ENCODE data around the gene MYOCOS. TPM values are rescaled to one million over a fixed set of nuclear protein-coding genes. Genes with fewer than 3 reads are reported as not detected.
A peak's percentile ranks its signal among the peaks of the same experiment; 100 is the strongest.

The MYOCOS gene
- total and polyA plus RNA-seq, 12 donors: not detected

GRCh38 chr1:171645553-171646248 lies 23.7 kb downstream of the MYOCOS start:
- H3K27ac ChIP-seq: peak overlapping the region; percentile 46 to 91 (median 82)
- peaks cover 5 to 30% (median 17%) of the 10 kb centered on the region in 9 donors for H3K4me1 ChIP-seq
- H3K9me3 ChIP-seq: no peaks in the 10 kb centered on the region
- DNase-seq (peak; percentile 66 to 86), ATAC-seq (peak; percentile 90 to 96 (median 94))
- no peaks in the 10 kb centered on the region for H3K36me3 ChIP-seq
- H3K4me3 ChIP-seq: peak overlapping the region in 2 of 10 donors; percentile 21 to 25
- WGBS, 2 donors: 15 to 18% methylated on average over 8 of the region's 8 CpGs
- intact Hi-C loops (cut with DNase I): loop anchor here (1.0 to 10.0 kb wide), 12 partner anchors 69 to 342 kb away; partner anchors contain the start of genes METTL13 (in 5 of the 10) and VAMP4 (in 1 of the 10)
- no peaks in the 10 kb centered on the region for H3K27me3 ChIP-seq
- TF ChIP-seq, protein P1, sequence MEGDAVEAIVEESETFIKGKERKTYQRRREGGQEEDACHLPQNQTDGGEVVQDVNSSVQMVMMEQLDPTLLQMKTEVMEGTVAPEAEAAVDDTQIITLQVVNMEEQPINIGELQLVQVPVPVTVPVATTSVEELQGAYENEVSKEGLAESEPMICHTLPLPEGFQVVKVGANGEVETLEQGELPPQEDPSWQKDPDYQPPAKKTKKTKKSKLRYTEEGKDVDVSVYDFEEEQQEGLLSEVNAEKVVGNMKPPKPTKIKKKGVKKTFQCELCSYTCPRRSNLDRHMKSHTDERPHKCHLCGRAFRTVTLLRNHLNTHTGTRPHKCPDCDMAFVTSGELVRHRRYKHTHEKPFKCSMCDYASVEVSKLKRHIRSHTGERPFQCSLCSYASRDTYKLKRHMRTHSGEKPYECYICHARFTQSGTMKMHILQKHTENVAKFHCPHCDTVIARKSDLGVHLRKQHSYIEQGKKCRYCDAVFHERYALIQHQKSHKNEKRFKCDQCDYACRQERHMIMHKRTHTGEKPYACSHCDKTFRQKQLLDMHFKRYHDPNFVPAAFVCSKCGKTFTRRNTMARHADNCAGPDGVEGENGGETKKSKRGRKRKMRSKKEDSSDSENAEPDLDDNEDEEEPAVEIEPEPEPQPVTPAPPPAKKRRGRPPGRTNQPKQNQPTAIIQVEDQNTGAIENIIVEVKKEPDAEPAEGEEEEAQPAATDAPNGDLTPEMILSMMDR (IDR thresholded peaks at IDR 0.05): no peak

DNA sequence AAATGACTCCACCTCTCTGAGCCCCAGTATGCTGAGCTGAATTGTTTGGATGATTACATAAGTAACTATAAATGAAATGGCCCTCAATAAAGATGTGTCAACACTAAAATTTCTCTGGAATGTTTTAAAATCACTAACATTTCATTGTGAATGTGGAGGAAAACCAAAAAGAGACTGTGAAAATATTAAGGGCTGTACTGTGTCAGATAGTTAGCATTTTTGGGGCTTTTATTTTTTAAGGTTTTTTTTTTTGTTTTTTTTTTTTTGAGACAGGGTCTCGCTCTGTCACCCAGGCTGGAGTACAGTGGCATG lies 24.2 kb downstream of the MYOCOS start:
- DNase-seq (no peak), ATAC-seq (peak in 2 of 8 donors; percentile 3 to 7)
- TF ChIP-seq, protein P1 (IDR thresholded peaks at IDR 0.05): no peak
- Histone ChIP-seq H3K27ac (peak overlapping the region in 7 of 10 donors; percentile 46 to 91 (median 87)), H3K27me3 (no peaks in the 10 kb centered on the region), H3K36me3 (no peaks in the 10 kb centered on the region), H3K9me3 (no peaks in the 10 kb centered on the region), H3K4me1 (peaks cover 5 to 33% (median 17%) of the 10 kb centered on the region in 9 donors), H3K4me3 (no peak overlapping the region)
- 89 to 96% methylated on average over 1 of the region's 1 CpG for WGBS, 2 donors
- intact Hi-C loops (cut with DNase I): loop anchor here (2.0 to 10.0 kb wide), 8 partner anchors 71 to 341 kb away; partner anchors contain the start of genes METTL13 (in 3 of the 10) and VAMP4 (in 1 of the 10)

- peaks cover 10 to 65% (median 37%) of the 10 kb centered on the region in 9 donors for H3K4me1 ChIP-seq
- intact Hi-C loops (cut with DNase I): no loop called here
- H3K27me3 ChIP-seq: no peaks in the 10 kb centered on the region
- DNase-seq: no peak
- no peaks in the 10 kb centered on the region for H3K9me3 ChIP-seq
- H3K27ac ChIP-seq: peak within 1 kb of the TSS in 8 of 10 donors; percentile 29 to 94 (median 79)
- 56 to 64% methylated on average over 8 of the region's 8 CpGs for WGBS, 2 donors
- no peak within 1 kb of the TSS for H3K4me3 ChIP-seq
- TF ChIP-seq, protein P1 (IDR thresholded peaks at IDR 0.05): no peak
- peak in 1 of 8 donors; percentile 36 for ATAC-seq
- no peaks in the 10 kb centered on the region for H3K36me3 ChIP-seq
Measured at GRCh38 chr1:171652234-171652822, 30.3 kb downstream of the MYOCOS start, which contains the start of gene MYOC. MYOC (minus strand) TSS chr1:171652688; CDS start chr1:171652611, 77 bp downstream.

DNA sequence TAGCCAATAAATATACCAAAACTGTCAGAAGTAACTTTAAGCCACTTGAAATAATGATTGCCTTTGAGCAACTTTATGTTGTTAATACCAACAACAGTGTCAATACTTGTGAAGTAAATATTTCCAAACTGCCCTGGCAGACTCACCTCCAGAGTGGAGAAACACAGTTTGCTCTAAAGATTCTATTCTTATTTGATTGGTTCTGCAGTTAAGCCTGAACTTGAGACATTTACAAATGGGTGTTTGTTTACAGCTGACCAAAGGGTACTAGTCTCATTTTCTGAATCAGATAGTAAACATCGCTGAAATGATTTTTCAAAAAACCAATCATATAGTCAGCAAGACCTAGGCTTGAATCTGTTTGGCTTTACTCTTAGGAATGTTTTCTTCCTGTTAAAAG lies 31.8 kb downstream of the MYOCOS start:
- Histone ChIP-seq H3K27ac (peak overlapping the region in 9 of 10 donors; percentile 78 to 94 (median 85)), H3K27me3 (no peaks in the 10 kb centered on the region), H3K4me1 (peaks cover 10 to 68% (median 37%) of the 10 kb centered on the region in 9 donors), H3K36me3 (no peaks in the 10 kb centered on the region), H3K4me3 (no peak overlapping the region), H3K9me3 (no peaks in the 10 kb centered on the region)
- DNase-seq (no peak), ATAC-seq (no peak)
- 37 to 49% methylated on average over 1 of the region's 1 CpG for WGBS, 2 donors
- TF ChIP-seq, protein P1 (IDR thresholded peaks at IDR 0.05): no peak
- intact Hi-C loops (cut with DNase I): no loop called here

All from heart right ventricle (tissue), 16 donors.